Thymus (tissue), 11 donors: ENCODE data around the gene FAM3A. TPM values are rescaled to one million over a fixed set of nuclear protein-coding genes. Genes with fewer than 3 reads are reported as not detected.

ENCODE experiments used
- DNase-seq, 9 donors: peaks; one replicate each; pipeline ENCODE4 v3.0.0-alpha.2; 2013; ENCODE audit warnings: low spot score in 9 of 9, low read depth in 6 of 9, missing footprints in 1 of 9
- H3K27ac ChIP-seq, 2 donors: one replicate each; pipeline ENCODE4 v1.5.1; 2013; ENCODE audit warnings: control low read depth in 1 of 2, low read depth in 1 of 2, low read length in 1 of 2, mild to moderate bottlenecking in 1 of 2, moderate library complexity in 1 of 2
- H3K27me3 ChIP-seq, 2 donors: one replicate each; pipeline ENCODE4 v1.5.1; 2013; ENCODE audit warnings: low read length in 1 of 2; ENCODE audit not compliant: control insufficient read depth in 2 of 2, insufficient read depth in 1 of 2
- H3K36me3 ChIP-seq, 2 donors: one replicate each; pipeline ENCODE4 v1.5.1; 2013; ENCODE audit warnings: low read length in 1 of 2, mild to moderate bottlenecking in 1 of 2, moderate library complexity in 1 of 2; ENCODE audit not compliant: control insufficient read depth in 2 of 2, insufficient read depth in 2 of 2
- H3K4me1 ChIP-seq, 2 donors: one replicate each; pipeline ENCODE4 v1.5.1; 2013; ENCODE audit warnings: low read length in 2 of 2; ENCODE audit not compliant: control insufficient read depth in 2 of 2, insufficient read depth in 2 of 2
- H3K4me3 ChIP-seq, 2 donors: one replicate each; pipeline ENCODE4 v1.5.1; 2013; ENCODE audit warnings: low read length in 2 of 2, control low read depth in 1 of 2, mild to moderate bottlenecking in 1 of 2
- H3K9me3 ChIP-seq, 2 donors: one replicate each; pipeline ENCODE4 v1.5.1; 2013; ENCODE audit warnings: low read length in 1 of 2, mild to moderate bottlenecking in 1 of 2; ENCODE audit not compliant: control insufficient read depth in 2 of 2, insufficient read depth in 1 of 2
- WGBS: extraction: QIAGEN DNeasy Blood & Tissue Kit; methylation state at CpG from one replicate; pipeline ENCODE4 v1.1.7; 2013; 5-methylcytosine and 5-hydroxymethylcytosine counted together
- polyA plus RNA-seq: library from polyadenylated mRNA; stranded (reverse); fragments of 200-250 nt; gene quantifications from one replicate; pipeline ENCODE4 v1.2.3, GENCODE V29; 2013
- total RNA-seq: library from RNA; stranded (reverse); fragments of 120-200 nt; gene quantifications from one replicate; pipeline ENCODE4 v1.2.4, GENCODE V29; 2013
- donor health status: healthy.

The FAM3A gene
- total and polyA plus RNA-seq, 2 donors, result 18.4 to 73.4 TPM

DNA sequence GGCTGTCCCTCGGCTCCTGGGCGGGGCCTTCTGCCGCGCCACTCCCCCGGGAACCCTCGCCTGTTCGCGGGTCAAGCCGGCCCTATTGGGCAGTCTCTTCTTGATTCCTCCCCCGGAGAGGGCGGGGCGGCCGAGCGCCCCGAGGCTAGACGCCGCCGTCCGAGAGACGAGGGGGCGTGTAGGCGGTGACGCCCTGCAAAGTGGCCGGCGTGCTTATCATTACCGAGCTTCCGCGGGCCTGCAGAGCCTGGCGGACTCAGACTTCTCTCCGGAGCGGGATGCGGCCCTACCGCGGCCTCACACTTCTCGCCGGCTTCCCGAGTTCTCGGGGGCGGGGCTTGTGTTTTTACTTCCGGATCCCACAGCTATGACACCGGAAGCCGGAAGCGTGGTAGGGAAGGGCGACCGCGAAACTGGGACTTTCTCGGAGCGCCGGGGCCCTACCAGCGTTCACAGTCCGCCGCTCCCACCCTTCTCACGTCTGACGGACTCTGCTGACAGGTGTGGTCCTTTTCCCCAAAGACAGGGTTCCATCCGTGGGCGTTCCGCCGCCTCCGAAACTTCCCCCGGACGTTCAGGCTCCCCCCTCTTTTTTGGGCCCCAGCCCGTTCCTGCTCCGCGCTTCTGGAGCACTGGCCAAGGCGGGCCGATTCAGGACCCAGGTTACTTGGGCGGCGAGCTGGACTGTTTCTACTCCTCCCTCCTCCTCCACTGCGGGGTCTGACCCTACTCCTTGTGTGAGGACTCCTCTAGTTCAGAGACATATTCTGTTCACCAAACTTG, 31.4 kb upstream of the FAM3A start, which contains the start of gene IKBKG:
Gene IKBKG (plus strand): TSS at position 376 of the 783 bp plus-strand sequence. CDS start 4,383 bp downstream, outside the sequence.
- DNase-seq, result peak in 8 of 9 donors; percentile 60 to 94 (median 81)
- Histone ChIP-seq H3K36me3 (peaks cover 7 to 11% of the 10 kb centered on the region in 2 donors), H3K27me3 (no peaks in the 10 kb centered on the region), H3K4me3 (peak within 1 kb of the TSS; percentile 74 to 88), H3K27ac (peak within 1 kb of the TSS; percentile 90 to 97), H3K4me1 (peaks cover 15 to 33% of the 10 kb centered on the region in 2 donors), H3K9me3 (no peaks in the 10 kb centered on the region)
- under 1% methylated on average over 69 of the region's 69 CpGs for WGBS

DNA sequence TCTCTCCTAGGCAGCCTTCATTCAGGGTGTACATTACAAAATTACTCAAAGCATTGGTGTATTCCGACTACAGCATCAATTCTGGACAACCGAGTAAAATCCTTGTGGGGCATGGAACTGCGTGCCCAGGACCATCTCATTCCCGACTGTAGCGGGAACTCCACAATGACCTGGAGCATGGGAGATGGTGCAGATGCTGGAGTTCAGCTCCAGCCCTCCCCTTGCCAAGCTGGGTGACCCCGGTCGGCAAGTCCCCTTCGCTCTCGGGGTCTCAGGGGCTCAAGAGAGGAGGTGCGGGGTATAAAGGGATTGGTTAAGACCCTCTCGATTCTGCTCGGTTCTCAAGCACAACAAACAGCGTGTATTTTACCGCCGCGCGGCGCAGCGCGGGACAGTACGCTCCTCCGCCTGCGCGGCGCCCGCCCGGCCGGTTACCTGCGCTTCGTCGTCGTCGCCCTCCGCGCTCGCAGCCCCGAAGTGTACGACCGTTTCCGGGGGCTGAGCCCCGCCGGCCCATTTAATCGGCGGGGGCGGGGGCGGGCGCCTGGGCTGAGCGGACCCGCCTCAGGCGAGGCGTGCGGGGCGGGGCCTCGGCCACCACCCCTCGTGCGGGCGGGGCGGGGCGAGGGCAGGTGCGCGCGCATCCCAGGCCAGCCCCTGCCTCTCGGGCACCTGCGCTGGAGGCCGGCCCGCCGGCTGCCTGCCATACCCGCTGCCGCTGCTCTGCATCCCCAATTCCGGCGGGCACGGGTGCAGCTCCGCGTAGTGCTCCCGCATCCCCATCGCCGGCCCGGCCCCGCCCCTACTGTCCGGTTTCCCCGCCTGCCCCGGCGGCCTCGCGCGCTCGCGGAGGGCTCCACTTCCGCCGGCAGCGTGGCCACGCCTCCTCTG, 30.6 kb upstream of the FAM3A start, which contains the start of gene G6PD:
Gene G6PD (minus strand): TSS at position 493 of the 891 bp plus-strand sequence. CDS start 691 bp downstream, outside the sequence.
- DNase-seq, result peak in 6 of 9 donors; percentile 42 to 83 (median 60)
- Histone ChIP-seq H3K4me3 (peak within 1 kb of the TSS; percentile 74 to 88), H3K4me1 (peaks cover 15 to 42% of the 10 kb centered on the region in 2 donors), H3K27ac (peak within 1 kb of the TSS; percentile 90 to 97), H3K27me3 (no peaks in the 10 kb centered on the region), H3K36me3 (peaks cover 7 to 13% of the 10 kb centered on the region in 2 donors), H3K9me3 (no peaks in the 10 kb centered on the region)
- 2% methylated on average over 88 of the region's 92 CpGs for WGBS

DNA sequence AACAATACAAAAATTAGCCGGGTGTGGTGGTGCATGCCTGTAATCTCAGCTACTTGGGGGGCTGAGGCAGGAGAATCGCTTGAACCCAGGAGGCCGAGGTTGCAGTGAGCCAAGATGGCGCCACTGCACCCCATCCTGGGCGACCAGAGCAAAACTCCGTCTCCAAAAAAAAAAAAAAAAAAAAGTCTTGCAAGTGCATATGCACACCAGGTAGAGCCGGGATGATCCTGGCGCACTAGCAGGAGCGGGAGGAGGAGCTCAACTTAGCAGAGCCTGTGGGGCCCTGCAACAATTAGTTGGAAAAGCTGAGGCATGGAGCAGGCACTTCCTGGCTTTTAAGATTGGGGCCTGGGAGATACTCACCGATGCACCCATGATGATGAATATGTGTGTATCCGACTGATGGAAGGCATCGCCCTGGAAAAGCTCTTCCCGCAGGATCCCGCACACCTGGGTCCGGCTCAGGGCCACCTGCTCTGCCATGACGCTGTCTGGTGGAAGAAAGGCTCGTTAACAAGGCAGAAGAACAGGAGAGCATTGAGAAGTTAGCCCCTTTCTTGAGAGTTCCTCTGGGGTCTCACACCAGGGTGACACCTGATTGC, 29.7 kb upstream of the FAM3A start:
- Histone ChIP-seq H3K27ac (no peak overlapping the region), H3K4me1 (peaks cover 15 to 42% of the 10 kb centered on the region in 2 donors)

DNA sequence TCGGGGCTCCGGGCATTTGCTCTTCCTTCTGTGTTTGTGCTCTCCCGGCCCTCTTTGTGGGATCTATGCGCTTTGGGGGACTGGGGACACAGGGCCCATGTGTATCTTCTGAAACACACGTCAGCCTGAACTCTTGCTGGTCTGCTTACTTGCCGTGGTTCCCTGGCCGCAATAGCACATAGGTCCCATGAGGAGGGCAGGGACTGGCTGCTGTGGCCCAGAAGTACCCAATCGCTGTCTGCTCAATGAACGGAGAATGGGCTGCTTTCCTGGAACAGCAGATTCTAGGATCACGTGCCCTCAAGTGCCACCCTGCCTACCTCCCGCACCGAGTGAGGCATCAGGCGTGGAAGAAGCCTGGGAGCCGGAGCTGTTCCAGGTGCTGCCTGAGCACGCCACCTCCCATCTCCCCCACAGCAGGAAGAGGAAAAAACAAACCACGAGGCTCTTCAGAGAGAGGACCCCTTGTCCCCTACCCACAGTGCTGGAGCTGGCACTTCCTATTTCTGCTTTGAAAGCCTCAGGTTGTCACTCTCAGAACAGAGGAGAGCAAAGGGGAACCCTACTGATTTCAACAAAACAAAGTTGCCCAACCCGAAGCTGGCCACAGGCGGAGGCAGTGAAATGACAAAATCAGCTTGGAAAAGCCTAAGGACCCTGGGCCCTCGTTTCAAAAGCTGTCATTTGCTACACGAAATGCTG, 26.8 kb upstream of the FAM3A start:
- 20% methylated on average over 20 of the region's 20 CpGs for WGBS

More for the DNA sequence above, 29.7 kb upstream of the FAM3A start:
- no peak for DNase-seq
- no peaks in the 10 kb centered on the region for H3K27me3 ChIP-seq
- H3K36me3 ChIP-seq, result peaks cover 12 to 17% of the 10 kb centered on the region in 2 donors
- H3K9me3 ChIP-seq, result no peaks in the 10 kb centered on the region
- WGBS, result 97% methylated on average over 17 of the region's 17 CpGs
- peak overlapping the region; percentile 74 to 88 for H3K4me3 ChIP-seq

DNA sequence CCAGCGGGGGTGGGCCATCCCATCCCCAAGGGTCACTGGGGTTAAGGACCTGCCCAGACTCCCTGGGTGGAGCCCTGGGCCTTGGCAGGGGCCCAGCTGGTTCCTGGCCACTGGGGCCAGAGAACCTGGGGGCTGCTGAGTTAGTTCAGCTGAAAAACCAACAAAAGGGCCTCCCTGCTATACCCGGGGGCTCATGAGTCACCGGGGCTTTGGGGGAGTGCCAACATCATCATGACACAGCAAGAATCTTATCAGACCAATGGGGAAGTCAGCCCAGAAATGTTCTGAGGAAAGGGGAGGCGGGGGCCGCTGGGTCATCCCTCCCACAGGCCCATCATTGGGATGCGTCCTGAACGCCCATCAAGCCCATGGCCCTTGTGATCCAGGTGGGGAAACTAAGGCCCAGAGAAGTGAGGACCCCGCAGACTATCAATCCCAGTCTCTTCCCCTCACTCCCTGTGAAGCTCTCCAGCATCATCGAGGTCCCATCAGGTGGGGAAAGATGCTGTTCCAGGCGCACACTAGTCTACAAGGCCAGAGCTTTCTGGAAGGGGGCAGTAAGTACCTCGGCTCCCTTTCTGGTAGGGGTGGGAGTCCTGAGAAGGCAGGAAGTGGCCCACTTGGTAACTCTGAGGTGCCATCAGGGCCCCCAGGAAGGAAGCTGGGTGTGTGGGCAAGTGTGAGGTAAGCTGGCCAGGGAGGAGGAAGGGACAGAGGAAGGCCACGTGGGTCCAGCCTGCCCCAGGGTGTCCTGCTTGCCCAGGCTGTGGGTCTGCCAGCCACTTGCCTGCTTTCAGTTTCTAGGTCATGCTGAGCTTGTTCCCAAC, 26.1 kb upstream of the FAM3A start:
- Histone ChIP-seq H3K4me1 (peaks cover 15 to 33% of the 10 kb centered on the region in 2 donors), H3K9me3 (no peaks in the 10 kb centered on the region), H3K36me3 (peaks cover 12 to 23% of the 10 kb centered on the region in 2 donors), H3K27ac (peak overlapping the region; percentile 32 to 43), H3K4me3 (no peak overlapping the region), H3K27me3 (no peaks in the 10 kb centered on the region)
- WGBS, result 53% methylated on average over 12 of the region's 12 CpGs
- no peak for DNase-seq

More for the DNA sequence above, 26.8 kb upstream of the FAM3A start:
- peak in 1 of 9 donors; percentile 41 for DNase-seq
- H3K27ac ChIP-seq, result peak overlapping the region; percentile 43 to 60
- H3K36me3 ChIP-seq, result peaks cover 12 to 23% of the 10 kb centered on the region in 2 donors
- no peaks in the 10 kb centered on the region for H3K9me3 ChIP-seq
- H3K4me3 ChIP-seq, result no peak overlapping the region
- peaks cover 15 to 33% of the 10 kb centered on the region in 2 donors for H3K4me1 ChIP-seq
- H3K27me3 ChIP-seq, result no peaks in the 10 kb centered on the region

DNA sequence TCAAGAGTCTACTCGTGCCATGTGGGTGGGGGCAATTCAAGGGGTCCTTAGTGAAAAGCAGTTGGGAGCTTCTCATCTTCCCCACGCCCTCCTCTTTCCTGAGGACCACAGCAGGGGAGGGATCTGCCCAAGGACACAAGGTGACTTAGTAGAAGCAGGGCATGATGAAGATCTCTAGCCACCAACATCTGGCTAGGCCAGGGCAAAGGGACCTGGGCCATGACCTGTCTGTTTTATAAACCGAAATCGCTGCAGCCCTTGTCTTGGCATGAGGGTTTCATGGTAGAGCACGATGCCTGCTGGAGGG, 25.5 kb upstream of the FAM3A start:
- 76% methylated on average over 5 of the region's 5 CpGs for WGBS
- H3K36me3 ChIP-seq, result peaks cover 12 to 23% of the 10 kb centered on the region in 2 donors
- no peaks in the 10 kb centered on the region for H3K27me3 ChIP-seq
- no peaks in the 10 kb centered on the region for H3K9me3 ChIP-seq
- no peak for DNase-seq
- no peak overlapping the region for H3K4me3 ChIP-seq
- no peak overlapping the region for H3K27ac ChIP-seq
- H3K4me1 ChIP-seq, result peaks cover 15 to 33% of the 10 kb centered on the region in 2 donors

DNA sequence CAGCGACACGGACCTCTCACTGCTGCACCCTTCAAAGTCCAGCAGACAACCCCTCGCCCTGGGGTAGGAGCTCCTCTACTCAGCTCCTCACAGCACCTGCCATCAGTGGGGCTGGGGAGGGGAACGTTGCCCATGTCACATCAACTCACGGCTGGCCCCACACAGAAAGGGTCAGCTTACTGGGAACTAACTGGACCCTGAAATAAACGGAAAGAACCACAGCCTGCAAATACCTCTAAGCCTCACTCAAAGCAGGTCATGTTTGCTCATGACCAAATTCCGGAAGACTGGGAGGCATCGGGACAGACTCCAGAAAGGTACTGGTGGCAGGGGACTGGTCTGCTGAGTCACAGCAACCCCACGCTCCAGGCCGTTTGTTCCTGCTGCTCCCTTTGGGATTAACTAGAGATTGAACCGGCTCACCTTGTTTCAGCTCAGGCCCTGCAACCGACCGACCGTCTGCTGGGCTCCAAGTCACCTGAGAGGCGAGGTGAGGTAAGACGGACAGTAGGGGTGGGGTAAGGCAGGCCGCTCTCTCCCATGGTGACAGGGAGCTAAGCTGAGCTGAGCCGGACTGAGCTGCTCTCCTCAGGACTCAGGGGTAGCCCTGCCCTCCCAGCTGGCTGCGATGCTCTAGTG, 25.0 kb upstream of the FAM3A start:
- no peak for DNase-seq
- Histone ChIP-seq H3K27ac (no peak overlapping the region), H3K27me3 (no peaks in the 10 kb centered on the region), H3K9me3 (no peaks in the 10 kb centered on the region), H3K4me1 (peaks cover 13 to 28% of the 10 kb centered on the region in 2 donors), H3K36me3 (peaks cover 13 to 23% of the 10 kb centered on the region in 2 donors), H3K4me3 (no peak overlapping the region)
- 97% methylated on average over 19 of the region's 19 CpGs for WGBS
